GM18499 (cell line): ENCODE data around the gene ROCK2.
"Not testable (repeated sequence)": the region's sequence is repeated elsewhere in the genome, so short reads cannot be mapped to it uniquely, and the experiment has no call there.

Experiments
- ATAC-seq: cut with Tn5 transposase; IDR thresholded peaks from one replicate; pipeline ENCODE4 v1.9.1; 2021; ENCODE audit warnings: moderate number of reproducible peaks; ENCODE audit not compliant: insufficient read depth, unreplicated experiment

Gene ROCK2

GRCh38 chr2:11280713-11281112 is 63.7 kb downstream of the ROCK2 start:
- no peak for ATAC-seq

- no peak for ATAC-seq
These were observed 65.0 kb downstream of the ROCK2 start for GRCh38 chr2:11279398-11279797.

- no peak for ATAC-seq
These were observed 66.2 kb downstream of the ROCK2 start for GRCh38 chr2:11278219-11278618.

GRCh38 chr2:11275910-11276309 is 68.5 kb downstream of the ROCK2 start:
- ATAC-seq = no peak

- ATAC-seq = no peak
These were observed 73.5 kb downstream of the ROCK2 start for GRCh38 chr2:11270891-11271290.

- ATAC-seq = no peak
These were observed 76.5 kb downstream of the ROCK2 start for GRCh38 chr2:11267931-11268330.

- no peak for ATAC-seq
These were observed 79.6 kb downstream of the ROCK2 start for GRCh38 chr2:11264818-11265217.

GRCh38 chr2:11264007-11264406 is 80.4 kb downstream of the ROCK2 start:
- ATAC-seq = no peak

- ATAC-seq = no peak
These were observed 81.3 kb downstream of the ROCK2 start for GRCh38 chr2:11263177-11263576.

GRCh38 chr2:11262438-11262837 is 82.0 kb downstream of the ROCK2 start:
- ATAC-seq = not testable (repeated sequence)

GRCh38 chr2:11261564-11261963 is 82.9 kb downstream of the ROCK2 start:
- ATAC-seq = not testable (repeated sequence)

GRCh38 chr2:11260979-11261378 is 83.5 kb downstream of the ROCK2 start:
- ATAC-seq = no peak

GRCh38 chr2:11257964-11258363 is 86.5 kb downstream of the ROCK2 start:
- no peak for ATAC-seq

GRCh38 chr2:11257078-11257477 is 87.4 kb downstream of the ROCK2 start:
- no peak for ATAC-seq

GRCh38 chr2:11256166-11256565 is 88.3 kb downstream of the ROCK2 start:
- ATAC-seq = no peak

- no peak for ATAC-seq
These were observed 90.3 kb downstream of the ROCK2 start for GRCh38 chr2:11254100-11254536.

GRCh38 chr2:11252458-11252857 is 92.0 kb downstream of the ROCK2 start:
- ATAC-seq = not testable (repeated sequence)

GRCh38 chr2:11250400-11251196 is 93.8 kb downstream of the ROCK2 start:
- ATAC-seq = no peak

GRCh38 chr2:11245322-11245721 is 99.1 kb downstream of the ROCK2 start:
- no peak for ATAC-seq

- no peak for ATAC-seq
These were observed 100.2 kb downstream of the ROCK2 start for GRCh38 chr2:11244091-11244826.

- no peak for ATAC-seq
These were observed 100.9 kb downstream of the ROCK2 start for GRCh38 chr2:11243512-11243911.
